Thoracic aorta endothelial cell (primary cell): ENCODE data around the gene RBBP6. TPM values are rescaled to one million over a fixed set of nuclear protein-coding genes. Genes with fewer than 3 reads are reported as not detected.

ENCODE experiments used
- total RNA-seq: library from RNA; depleted of rRNA; stranded (reverse); fragments of >200 nt; gene quantifications from 2 replicates; pipeline ENCODE4 v1.2.3, GENCODE V29; 2012

RBBP6 gene, protein sequence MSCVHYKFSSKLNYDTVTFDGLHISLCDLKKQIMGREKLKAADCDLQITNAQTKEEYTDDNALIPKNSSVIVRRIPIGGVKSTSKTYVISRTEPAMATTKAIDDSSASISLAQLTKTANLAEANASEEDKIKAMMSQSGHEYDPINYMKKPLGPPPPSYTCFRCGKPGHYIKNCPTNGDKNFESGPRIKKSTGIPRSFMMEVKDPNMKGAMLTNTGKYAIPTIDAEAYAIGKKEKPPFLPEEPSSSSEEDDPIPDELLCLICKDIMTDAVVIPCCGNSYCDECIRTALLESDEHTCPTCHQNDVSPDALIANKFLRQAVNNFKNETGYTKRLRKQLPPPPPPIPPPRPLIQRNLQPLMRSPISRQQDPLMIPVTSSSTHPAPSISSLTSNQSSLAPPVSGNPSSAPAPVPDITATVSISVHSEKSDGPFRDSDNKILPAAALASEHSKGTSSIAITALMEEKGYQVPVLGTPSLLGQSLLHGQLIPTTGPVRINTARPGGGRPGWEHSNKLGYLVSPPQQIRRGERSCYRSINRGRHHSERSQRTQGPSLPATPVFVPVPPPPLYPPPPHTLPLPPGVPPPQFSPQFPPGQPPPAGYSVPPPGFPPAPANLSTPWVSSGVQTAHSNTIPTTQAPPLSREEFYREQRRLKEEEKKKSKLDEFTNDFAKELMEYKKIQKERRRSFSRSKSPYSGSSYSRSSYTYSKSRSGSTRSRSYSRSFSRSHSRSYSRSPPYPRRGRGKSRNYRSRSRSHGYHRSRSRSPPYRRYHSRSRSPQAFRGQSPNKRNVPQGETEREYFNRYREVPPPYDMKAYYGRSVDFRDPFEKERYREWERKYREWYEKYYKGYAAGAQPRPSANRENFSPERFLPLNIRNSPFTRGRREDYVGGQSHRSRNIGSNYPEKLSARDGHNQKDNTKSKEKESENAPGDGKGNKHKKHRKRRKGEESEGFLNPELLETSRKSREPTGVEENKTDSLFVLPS (N-terminal part only)
- 54.1 and 56.0 TPM in 2 replicates for total RNA-seq

DNA sequence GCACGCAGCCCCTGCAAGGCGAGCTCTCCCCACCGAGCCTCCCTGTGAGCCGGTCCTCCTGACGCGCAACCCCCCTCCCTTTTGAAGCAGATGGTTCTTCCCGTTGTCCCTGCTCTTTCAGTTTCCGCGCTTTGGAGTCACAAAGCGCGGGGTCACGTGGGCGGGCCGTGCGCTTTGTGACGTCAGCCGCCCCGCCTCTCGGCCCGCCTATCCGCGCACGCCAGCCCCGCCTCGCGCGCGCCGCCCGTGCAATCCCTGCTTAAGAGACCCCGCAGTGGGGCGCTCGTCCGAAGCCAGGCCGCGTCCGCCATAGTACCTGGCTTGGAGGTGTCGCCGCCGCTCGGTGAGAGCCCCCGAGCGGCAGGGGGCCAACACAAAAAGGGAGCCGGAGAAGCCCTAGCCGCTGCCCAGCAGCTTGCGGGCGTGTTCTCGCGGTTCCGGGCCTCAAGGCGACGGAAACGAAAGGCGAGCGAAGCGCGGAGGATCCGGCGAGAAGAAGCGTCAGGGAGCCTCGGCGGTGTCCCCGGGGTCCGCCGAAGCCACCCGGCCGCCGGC, at the start of gene RBBP6:
Gene RBBP6 (plus strand): TSS at position 272 of the 555 bp plus-strand sequence. CDS start 1,061 bp downstream, outside the sequence.

Other genes starting within 250 kb of the RBBP6 start
- 55.6 and 64.5 TPM in 2 replicates for gene TNRC6A, start 190.1 kb downstream of the RBBP6 start, total RNA-seq